Loucy (cell line): ENCODE measurements around the gene FMN2.

Experiments used
- H2AFZ ChIP-seq: fragments of 200-600 bp; sonication (generic); 2 replicates; pipeline ENCODE4 v1.6.0; 2016; ENCODE audit warnings: antibody characterized with exemption, mild to moderate bottlenecking, low read length, moderate library complexity
- H3F3A ChIP-seq: fragments of 200-600 bp; 2 replicates; pipeline ENCODE4 v1.6.0; 2016; ENCODE audit warnings: antibody characterized with exemption, low read depth, mild to moderate bottlenecking
- H3K27me3 ChIP-seq: fragments of 200-600 bp; sonication (generic); 2 replicates; pipeline ENCODE4 v1.6.1; 2014; ENCODE audit warnings: low read length, mild to moderate bottlenecking; ENCODE audit not compliant: insufficient read depth, poor library complexity, severe bottlenecking
- H3K36me3 ChIP-seq: fragments of 200-600 bp; sonication (generic); 2 replicates; pipeline ENCODE4 v1.6.1; 2016; ENCODE audit warnings: low read length; ENCODE audit not compliant: insufficient read depth
- H3K4me1 ChIP-seq: fragments of 200-600 bp; sonication (generic); 2 replicates; pipeline ENCODE4 v1.5.1; 2014; ENCODE audit warnings: low read length, mild to moderate bottlenecking; ENCODE audit not compliant: insufficient read depth, poor library complexity, severe bottlenecking
- H3K4me2 ChIP-seq: fragments of 200-600 bp; sonication (generic); 2 replicates; pipeline ENCODE4 v1.6.0; 2014; ENCODE audit warnings: antibody characterized with exemption, low read length, low read depth, mild to moderate bottlenecking; ENCODE audit not compliant: poor library complexity, severe bottlenecking
- H3K4me3 ChIP-seq: fragments of 200-600 bp; sonication (generic); 2 replicates; pipeline ENCODE4 v1.5.1; 2014; ENCODE audit warnings: low read length, mild to moderate bottlenecking, mixed read lengths; ENCODE audit not compliant: poor library complexity, severe bottlenecking
- H3K79me2 ChIP-seq: fragments of 200-600 bp; sonication (generic); 2 replicates; pipeline ENCODE4 v1.6.1; 2014; ENCODE audit warnings: low read length; ENCODE audit not compliant: insufficient read depth
- H3K9ac ChIP-seq: fragments of 200-600 bp; sonication (generic); 2 replicates; pipeline ENCODE4 v1.6.0; 2014; ENCODE audit warnings: mild to moderate bottlenecking, low read depth, low read length, moderate library complexity; ENCODE audit not compliant: poor library complexity, severe bottlenecking
- H3K9me2 ChIP-seq: fragments of 200-600 bp; sonication (generic); replicated peaks from 2 replicates; pipeline ENCODE4 v1.6.1; 2016; ENCODE audit warnings: low read depth, low read length, mixed read lengths
- H3K9me3 ChIP-seq: fragments of 200-600 bp; sonication (generic); 2 replicates; pipeline ENCODE4 v1.6.1; 2014; ENCODE audit warnings: mild to moderate bottlenecking, antibody characterized with exemption, low read length, low read depth; ENCODE audit not compliant: insufficient read depth
- H4K20me1 ChIP-seq: fragments of 200-600 bp; sonication (generic); 2 replicates; pipeline ENCODE4 v1.6.0; 2014; ENCODE audit warnings: antibody characterized with exemption, low read length, mild to moderate bottlenecking; ENCODE audit not compliant: insufficient read depth, poor library complexity, severe bottlenecking
- EZH2phosphoT487 ChIP-seq: fragments of 200-600 bp; IDR thresholded peaks from 2 replicates; pipeline ENCODE4 v1.6.1; 2018; ENCODE audit warnings: antibody characterized with exemption, mild to moderate bottlenecking, moderate library complexity, borderline replicate concordance
- TF ChIP-seq, protein P1 (sequence below): fragments of 200-600 bp; sonication (generic); conservative IDR thresholded peaks from 2 replicates; pipeline ENCODE4 v1.5.1; 2014; ENCODE audit warnings: mild to moderate bottlenecking, antibody characterized with exemption, low read length

The FMN2 gene

DNA sequence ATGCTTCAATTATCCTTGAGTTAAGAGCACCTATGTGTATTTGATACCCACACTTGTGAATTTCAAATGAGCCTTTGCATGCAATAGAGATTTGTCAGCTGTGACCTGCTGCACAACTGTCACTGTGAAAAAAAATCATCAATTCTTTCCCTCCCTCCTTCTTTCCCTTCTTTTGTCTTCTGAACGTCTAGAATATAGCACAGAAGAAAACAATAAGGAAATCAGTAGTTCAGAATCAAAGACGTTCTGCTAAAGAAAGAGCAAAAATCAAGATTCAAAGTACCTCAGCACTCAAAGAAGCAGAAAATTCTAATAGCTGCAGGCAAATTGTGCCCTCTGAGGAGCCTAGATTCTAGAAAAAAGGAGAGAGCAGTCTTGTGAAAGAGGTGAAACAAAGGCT is 1.7 kb upstream of the FMN2 start:
- H2AFZ ChIP-seq: no peak overlapping the region
- H3K27me3 ChIP-seq: no peaks in the 10 kb centered on the region
- TF ChIP-seq EZH2phosphoT487: no peak
- TF ChIP-seq, protein P1, sequence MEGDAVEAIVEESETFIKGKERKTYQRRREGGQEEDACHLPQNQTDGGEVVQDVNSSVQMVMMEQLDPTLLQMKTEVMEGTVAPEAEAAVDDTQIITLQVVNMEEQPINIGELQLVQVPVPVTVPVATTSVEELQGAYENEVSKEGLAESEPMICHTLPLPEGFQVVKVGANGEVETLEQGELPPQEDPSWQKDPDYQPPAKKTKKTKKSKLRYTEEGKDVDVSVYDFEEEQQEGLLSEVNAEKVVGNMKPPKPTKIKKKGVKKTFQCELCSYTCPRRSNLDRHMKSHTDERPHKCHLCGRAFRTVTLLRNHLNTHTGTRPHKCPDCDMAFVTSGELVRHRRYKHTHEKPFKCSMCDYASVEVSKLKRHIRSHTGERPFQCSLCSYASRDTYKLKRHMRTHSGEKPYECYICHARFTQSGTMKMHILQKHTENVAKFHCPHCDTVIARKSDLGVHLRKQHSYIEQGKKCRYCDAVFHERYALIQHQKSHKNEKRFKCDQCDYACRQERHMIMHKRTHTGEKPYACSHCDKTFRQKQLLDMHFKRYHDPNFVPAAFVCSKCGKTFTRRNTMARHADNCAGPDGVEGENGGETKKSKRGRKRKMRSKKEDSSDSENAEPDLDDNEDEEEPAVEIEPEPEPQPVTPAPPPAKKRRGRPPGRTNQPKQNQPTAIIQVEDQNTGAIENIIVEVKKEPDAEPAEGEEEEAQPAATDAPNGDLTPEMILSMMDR: no peak
- no peaks in the 10 kb centered on the region for H3K36me3 ChIP-seq
- no peak overlapping the region for H3K4me3 ChIP-seq
- H3K4me1 ChIP-seq: no peaks in the 10 kb centered on the region
- H4K20me1 ChIP-seq: no peaks in the 10 kb centered on the region
- no peak overlapping the region for H3K9ac ChIP-seq
- H3F3A ChIP-seq: no peaks in the 10 kb centered on the region
- no peak overlapping the region for H3K4me2 ChIP-seq
- no peaks in the 10 kb centered on the region for H3K9me3 ChIP-seq
- H3K9me2 ChIP-seq: no peaks in the 10 kb centered on the region
- H3K79me2 ChIP-seq: no peaks in the 10 kb centered on the region

DNA sequence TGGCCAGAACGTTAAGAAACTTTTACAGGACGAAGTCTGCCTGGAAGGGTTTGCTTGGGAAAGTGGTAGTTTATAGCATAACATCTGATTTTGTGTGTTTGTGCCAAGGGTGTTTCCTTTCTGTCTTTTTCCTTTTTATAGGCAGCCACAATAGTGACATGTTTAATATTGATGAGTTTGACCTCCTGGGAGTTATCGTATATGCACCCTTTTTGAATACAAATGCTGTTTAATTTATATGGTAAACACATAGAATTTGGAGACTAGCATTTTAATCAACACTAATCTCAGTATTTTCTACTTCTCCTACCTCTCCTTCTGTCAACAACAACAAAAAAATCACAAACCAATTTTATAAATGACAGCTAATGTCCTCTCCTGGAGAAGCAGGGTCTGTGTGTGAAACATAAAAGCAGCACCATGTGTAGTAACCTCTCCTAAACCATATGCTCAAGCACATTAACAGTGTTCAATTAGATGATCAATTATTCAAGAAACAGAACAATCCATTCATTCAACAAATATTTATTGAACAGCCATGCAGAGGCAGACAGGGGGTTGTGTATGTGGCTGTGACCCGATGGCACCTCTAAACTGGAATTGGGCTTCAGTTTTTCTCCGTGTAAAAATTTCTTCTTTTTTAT is 604 bp upstream of the FMN2 start:
- Histone ChIP-seq H3K4me3 (no peak overlapping the region), H4K20me1 (no peaks in the 10 kb centered on the region), H3K4me2 (no peak overlapping the region), H3K9ac (no peak overlapping the region), H3F3A (no peaks in the 10 kb centered on the region), H2AFZ (no peak overlapping the region), H3K27me3 (no peaks in the 10 kb centered on the region), H3K36me3 (no peaks in the 10 kb centered on the region), H3K79me2 (no peaks in the 10 kb centered on the region), H3K9me2 (no peaks in the 10 kb centered on the region), H3K4me1 (no peaks in the 10 kb centered on the region), H3K9me3 (no peaks in the 10 kb centered on the region)
- TF ChIP-seq, protein P1: no peak
- no peak for TF ChIP-seq EZH2phosphoT487

DNA sequence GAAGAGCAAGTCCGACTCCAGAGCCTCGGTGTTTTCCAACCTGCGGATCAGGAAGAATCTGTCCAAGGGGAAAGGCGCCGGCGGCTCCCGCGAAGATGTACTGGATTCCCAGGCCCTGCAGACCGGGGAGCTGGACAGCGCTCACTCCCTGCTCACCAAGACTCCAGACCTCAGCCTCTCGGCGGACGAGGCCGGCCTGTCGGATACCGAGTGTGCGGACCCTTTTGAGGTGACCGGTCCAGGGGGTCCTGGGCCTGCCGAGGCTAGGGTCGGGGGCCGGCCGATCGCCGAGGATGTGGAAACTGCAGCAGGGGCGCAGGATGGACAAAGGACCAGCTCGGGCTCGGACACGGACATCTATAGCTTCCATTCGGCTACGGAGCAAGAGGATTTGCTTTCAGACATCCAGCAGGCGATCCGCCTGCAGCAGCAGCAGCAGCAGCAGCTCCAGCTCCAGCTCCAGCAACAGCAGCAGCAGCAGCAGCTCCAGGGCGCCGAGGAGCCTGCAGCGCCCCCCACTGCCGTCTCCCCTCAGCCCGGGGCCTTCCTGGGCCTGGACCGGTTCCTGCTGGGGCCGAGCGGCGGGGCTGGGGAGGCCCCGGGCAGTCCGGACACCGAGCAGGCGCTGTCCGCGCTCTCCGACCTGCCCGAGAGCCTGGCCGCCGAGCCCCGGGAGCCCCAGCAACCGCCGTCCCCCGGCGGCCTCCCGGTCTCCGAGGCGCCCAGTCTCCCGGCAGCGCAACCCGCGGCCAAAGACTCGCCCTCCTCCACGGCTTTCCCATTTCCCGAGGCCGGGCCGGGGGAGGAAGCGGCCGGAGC is 827 bp downstream of the FMN2 start:
- H3F3A ChIP-seq: no peaks in the 10 kb centered on the region
- H3K36me3 ChIP-seq: no peaks in the 10 kb centered on the region
- no peaks in the 10 kb centered on the region for H3K79me2 ChIP-seq
- H3K4me3 ChIP-seq: no peak overlapping the region
- no peaks in the 10 kb centered on the region for H3K27me3 ChIP-seq
- no peaks in the 10 kb centered on the region for H3K9me2 ChIP-seq
- H4K20me1 ChIP-seq: no peaks in the 10 kb centered on the region
- H3K9me3 ChIP-seq: no peaks in the 10 kb centered on the region
- H3K4me2 ChIP-seq: no peak overlapping the region
- TF ChIP-seq, protein P1: no peak
- no peak for TF ChIP-seq EZH2phosphoT487
- H3K4me1 ChIP-seq: no peaks in the 10 kb centered on the region
- no peak overlapping the region for H3K9ac ChIP-seq
- no peak overlapping the region for H2AFZ ChIP-seq
